ENCODE data around the gene LOXL1. TPM values are rescaled to one million over a fixed set of nuclear protein-coding genes. Genes with fewer than 3 reads are reported as not detected.
A peak's percentile ranks its signal among the peaks of the same experiment; 100 is the strongest.

LOXL1 gene
- total RNA-seq, 4 donors from 2014 or later: 6.2 to 12.9 (median 8.6) TPM

GRCh38 chr15:73923156-73923487 lies 3.1 kb upstream of the LOXL1 start:
- no peak for ATAC-seq (ENCODE audit: low FRiP score)
- TF ChIP-seq CTCF (IDR thresholded peaks at IDR 0.05): no peak
- no peak for DNase-seq (ENCODE audit: low spot score)

- ATAC-seq (ENCODE audit: low FRiP score) (no peak), DNase-seq (ENCODE audit: low spot score) (no peak)
- TF ChIP-seq CTCF (IDR thresholded peaks at IDR 0.05): no peak
Observed at GRCh38 chr15:73923488-73924164, 2.6 kb upstream of the LOXL1 start.

GRCh38 chr15:73924171-73924921 lies 1.9 kb upstream of the LOXL1 start:
- no peak for TF ChIP-seq CTCF (IDR thresholded peaks at IDR 0.05)
- ATAC-seq (ENCODE audit: low FRiP score) (peak; percentile 30), DNase-seq (ENCODE audit: low spot score) (no peak)

GRCh38 chr15:73925848-73926218 lies 429 bp upstream of the LOXL1 start:
- ATAC-seq (ENCODE audit: low FRiP score) (no peak), DNase-seq (ENCODE audit: low spot score) (no peak)
- no peak for TF ChIP-seq CTCF (IDR thresholded peaks at IDR 0.05)

- no peak for TF ChIP-seq CTCF (IDR thresholded peaks at IDR 0.05)
- DNase-seq (ENCODE audit: low spot score): no peak
Observed at GRCh38 chr15:73927003-73927475, 777 bp downstream of the LOXL1 start.

GRCh38 chr15:73927476-73928240 lies 1.4 kb downstream of the LOXL1 start:
- TF ChIP-seq CTCF (IDR thresholded peaks at IDR 0.05): no peak
- DNase-seq (ENCODE audit: low spot score): no peak
- peak; percentile 61 for ATAC-seq (ENCODE audit: low FRiP score)

More at GRCh38 chr15:73927003-73927475, 777 bp downstream of the LOXL1 start:
- peak; percentile 37 for ATAC-seq (ENCODE audit: low FRiP score)

Measured in omental fat pad (tissue), 4 donors.